CD4-positive, alpha-beta T cell (primary cell): ENCODE measurements around the gene INPP4B. TPM values are rescaled to one million over a fixed set of nuclear protein-coding genes. Genes with fewer than 3 reads are reported as not detected.

Source experiments
- ATAC-seq: fragments of 200-7000 bp; cut with Tn5 transposase; one replicate; pipeline ENCODE4 v1.10.0; 2022; ENCODE audit warnings: mild to moderate bottlenecking; ENCODE audit not compliant: poor library complexity
- CTCF ChIA-PET: fragments of 350-600 bp; sonication (Branson Sonifier 250); formaldehyde crosslinking; loops from one replicate; lab custom pipeline; 2021; ENCODE audit warnings: antibody characterized with exemption, inconsistent platforms; lab: Charles Lee
- POLR2A ChIA-PET: fragments of 350-600 bp; sonication (Branson Sonifier 250); formaldehyde crosslinking; loops from one replicate; lab custom pipeline; 2021; ENCODE audit warnings: antibody characterized with exemption, inconsistent platforms; lab: Charles Lee
- DNase-seq, 14 experiments: peaks; one replicate each; pipeline ENCODE4 v3.0.0-alpha.2; 2013 to 2020; ENCODE audit warnings: mixed read lengths in 2 of 14
- H3K27ac ChIP-seq, 2 donors: one replicate each; pipeline versions ENCODE4 v1.5.1 to v1.7.0; 2013; ENCODE audit warnings: low read length in 2 of 2, low read depth in 1 of 2, mild to moderate bottlenecking in 1 of 2
- H3K27me3 ChIP-seq, 2 experiments: 1 replicate in 1 of 2; 2 replicates in 1 of 2; pipeline versions ENCODE4 v1.6.1 to v1.7.0; 2013; ENCODE audit warnings: low read length in 2 of 2, control low read depth in 1 of 2, mild to moderate bottlenecking in 1 of 2, moderate library complexity in 1 of 2; ENCODE audit not compliant: insufficient read depth in 2 of 2, control insufficient read depth in 1 of 2
- H3K36me3 ChIP-seq: one replicate; pipeline ENCODE4 v1.6.1; 2013; ENCODE audit warnings: low read length, control low read depth; ENCODE audit not compliant: insufficient read depth
- H3K4me1 ChIP-seq: one replicate; pipeline ENCODE4 v1.6.1; 2013; ENCODE audit warnings: low read length, control low read depth; ENCODE audit not compliant: insufficient read depth
- H3K4me3 ChIP-seq: one replicate; pipeline ENCODE4 v1.5.1; 2013; ENCODE audit warnings: mild to moderate bottlenecking, low read length, moderate library complexity
- H3K9me3 ChIP-seq, 2 experiments: 1 replicate in 1 of 2; 2 replicates in 1 of 2; pipeline versions ENCODE4 v1.6.1 to v1.7.0; 2013; ENCODE audit warnings: low read length in 2 of 2, mild to moderate bottlenecking in 2 of 2, control low read depth in 1 of 2, moderate library complexity in 1 of 2; ENCODE audit not compliant: control insufficient read depth in 1 of 2, insufficient read depth in 1 of 2
- H3K27ac Mint-ChIP-seq: one replicate; pipeline ENCODE4 v1.8.0; 2020; ENCODE audit warnings: mixed read lengths
- H3K27me3 Mint-ChIP-seq: one replicate; pipeline ENCODE4 v1.8.0; 2021; ENCODE audit warnings: mixed read lengths
- H3K36me3 Mint-ChIP-seq: one replicate; pipeline ENCODE4 v1.8.0; 2021; ENCODE audit warnings: low read depth, mixed read lengths
- H3K4me1 Mint-ChIP-seq: one replicate; pipeline ENCODE4 v1.8.0; 2021; ENCODE audit warnings: low read depth, mixed read lengths
- H3K4me3 Mint-ChIP-seq: one replicate; pipeline ENCODE4 v1.8.0; 2020; ENCODE audit warnings: mild to moderate bottlenecking, mixed read lengths
- H3K9me3 Mint-ChIP-seq: one replicate; pipeline ENCODE4 v1.8.0; 2020; ENCODE audit warnings: mixed read lengths
- CTCF ChIP-seq: fragments of 200-600 bp; IDR thresholded peaks from one replicate; pipeline ENCODE4 v1.8.0; 2022; ENCODE audit warnings: antibody characterized with exemption, mild to moderate bottlenecking
- intact Hi-C, 2 experiments: fragments of 100-400 bp; cut with DNase I in 1 of 2; cut with micrococcal nuclease in 1 of 2; formaldehyde crosslinking; loops; one replicate each; pipeline versions ENCODE4 v1.15.1 to v1.9.0; 2023 to 2025; cut with DNase I, micrococcal nuclease
- total RNA-seq, 174 experiments: library from RNA in 2 of 174; stranded (reverse) in 2 of 174; gene quantifications; one replicate each; pipeline ENCODE4 v1.2.3 and lab custom pipeline; 2021 to 2026

The INPP4B gene
- total RNA-seq, 2 experiments from 2014 or later: 50.7 to 53.8 TPM

GRCh38 chr4:142064181-142064580, 781.9 kb downstream of the INPP4B start:
- Mint-ChIP-seq H3K36me3 (peaks cover 70% of the 10 kb centered on the region), H3K4me3 (no peak overlapping the region), H3K4me1 (peaks cover 20% of the 10 kb centered on the region), H3K27me3 (no peaks in the 10 kb centered on the region), H3K27ac (no peak overlapping the region), H3K9me3 (no peaks in the 10 kb centered on the region)
- no peak for ATAC-seq
- CTCF ChIA-PET: no interaction called here
- Histone ChIP-seq H3K27ac (no peak overlapping the region), H3K4me1 (no peaks in the 10 kb centered on the region), H3K9me3 (peaks cover 0 to 3% of the 10 kb centered on the region in 2 experiments), H3K36me3 (peaks cover 6% of the 10 kb centered on the region), H3K27me3 (no peaks in the 10 kb centered on the region), H3K4me3 (no peak overlapping the region)
- DNase-seq: no peak
- intact Hi-C loops: no loop called here
- no peak for TF ChIP-seq CTCF
- POLR2A ChIA-PET: no interaction called here

GRCh38 chr4:142045996-142046395, 800.1 kb downstream of the INPP4B start:
- no peaks in the 10 kb centered on the region for H3K9me3 ChIP-seq
- H3K27me3 ChIP-seq: no peaks in the 10 kb centered on the region
- CTCF ChIA-PET: no interaction called here
- Mint-ChIP-seq H3K4me1 (peaks cover 58% of the 10 kb centered on the region), H3K27ac (peak overlapping the region; percentile 3), H3K27me3 (no peaks in the 10 kb centered on the region), H3K36me3 (peaks cover 53% of the 10 kb centered on the region), H3K9me3 (no peaks in the 10 kb centered on the region), H3K4me3 (no peak overlapping the region)
- peaks cover 23% of the 10 kb centered on the region for H3K36me3 ChIP-seq
- TF ChIP-seq CTCF: no peak
- H3K4me3 ChIP-seq: no peak overlapping the region
- intact Hi-C loops: loop anchor here in 1 of 2 experiments (2.0 kb wide), 1 partner anchor 31 kb away; no protein-coding TSS in a partner anchor
- POLR2A ChIA-PET: no interaction called here
- no peaks in the 10 kb centered on the region for H3K4me1 ChIP-seq
- DNase-seq: no peak
- ATAC-seq: no peak
- no peak overlapping the region for H3K27ac ChIP-seq

GRCh38 chr4:142044271-142044670, 801.8 kb downstream of the INPP4B start:
- Histone ChIP-seq H3K9me3 (no peaks in the 10 kb centered on the region), H3K4me1 (no peaks in the 10 kb centered on the region), H3K27me3 (no peaks in the 10 kb centered on the region), H3K27ac (no peak overlapping the region), H3K36me3 (peaks cover 23% of the 10 kb centered on the region), H3K4me3 (no peak overlapping the region)
- intact Hi-C loops: no loop called here
- POLR2A ChIA-PET: no interaction called here
- no peak for TF ChIP-seq CTCF
- H3K36me3 Mint-ChIP-seq: peaks cover 59% of the 10 kb centered on the region
- no peak overlapping the region for H3K4me3 Mint-ChIP-seq
- DNase-seq: no peak
- no peaks in the 10 kb centered on the region for H3K27me3 Mint-ChIP-seq
- CTCF ChIA-PET: no interaction called here
- peak overlapping the region; percentile 25 for H3K27ac Mint-ChIP-seq
- peaks cover 71% of the 10 kb centered on the region for H3K4me1 Mint-ChIP-seq
- no peak for ATAC-seq
- no peaks in the 10 kb centered on the region for H3K9me3 Mint-ChIP-seq
